Measurements from ENCODE around the gene AK5.

Gene AK5

DNA sequence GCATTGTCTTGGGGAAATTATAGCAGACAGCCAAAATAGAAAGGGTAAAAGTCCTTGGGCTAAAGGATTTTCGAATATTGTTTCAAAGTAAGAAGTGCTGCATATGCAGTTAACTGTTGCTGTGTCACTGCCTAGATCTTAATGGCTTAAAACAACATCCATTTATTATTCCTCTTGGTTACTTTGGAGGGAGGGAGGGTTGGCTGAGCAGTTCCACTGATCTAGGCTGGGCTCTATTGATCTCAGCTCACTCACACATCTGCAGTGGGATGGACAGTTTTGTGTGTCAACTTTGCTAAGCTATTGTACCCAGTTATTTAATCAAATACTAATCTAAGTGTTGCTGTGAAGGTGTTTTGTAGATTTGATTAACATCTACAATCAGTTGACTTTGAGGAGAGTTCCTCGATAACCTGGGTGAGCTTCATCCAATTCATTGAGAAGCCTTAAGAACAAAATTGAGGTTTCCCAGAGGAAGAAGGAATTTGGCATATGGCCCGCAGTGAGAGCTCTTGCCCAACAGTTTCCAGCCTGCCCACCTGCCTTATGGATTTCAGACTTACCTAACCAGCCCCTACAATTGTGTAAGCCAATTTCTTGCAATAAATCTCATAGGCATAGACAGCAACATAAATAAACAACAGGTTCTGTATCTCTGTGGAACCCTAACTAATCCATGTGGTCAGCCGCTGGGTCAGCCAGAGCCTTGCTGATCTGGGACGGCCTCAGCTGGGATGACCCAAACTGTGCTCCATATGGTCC lies 187.3 kb downstream of the AK5 start:
- Histone ChIP-seq H3K4me3 (ENCODE audit: low read depth, low read length) (no peak overlapping the region), H3K4me1 (ENCODE audit: control insufficient read depth, insufficient read depth, low read length) (no peaks in the 10 kb centered on the region), H3K9me3 (ENCODE audit: control insufficient read depth, insufficient read depth, low read depth, low read length) (no peaks in the 10 kb centered on the region), H3K36me3 (ENCODE audit: control insufficient read depth, insufficient read depth, low read length) (no peaks in the 10 kb centered on the region), H3K27ac (ENCODE audit: low read depth, low read length) (no peak overlapping the region), H3K27me3 (ENCODE audit: control insufficient read depth, insufficient read depth, low read length) (no peaks in the 10 kb centered on the region), H3K9ac (ENCODE audit: low read length) (no peak overlapping the region)

DNA sequence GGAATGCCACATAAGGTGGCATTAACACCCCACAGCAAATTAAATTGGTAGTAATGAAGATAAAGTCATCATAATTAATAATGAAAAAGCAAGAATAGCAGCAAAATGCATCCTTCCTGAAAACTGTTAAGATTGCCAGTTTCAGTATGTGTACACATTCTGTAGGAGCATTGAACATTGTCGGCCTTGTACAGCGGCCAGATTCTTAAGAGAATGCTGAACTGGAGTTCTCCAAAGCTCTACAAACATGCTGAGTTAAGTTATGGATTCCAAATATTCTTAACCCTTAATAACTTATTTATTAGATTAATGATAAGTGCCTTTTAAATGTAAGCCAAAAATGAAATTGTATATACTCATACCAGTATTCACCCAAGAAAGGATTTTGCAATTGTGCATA lies 189.9 kb downstream of the AK5 start:
- Histone ChIP-seq H3K9ac (ENCODE audit: low read length) (no peak overlapping the region), H3K27me3 (ENCODE audit: control insufficient read depth, insufficient read depth, low read length) (no peaks in the 10 kb centered on the region), H3K4me1 (ENCODE audit: control insufficient read depth, insufficient read depth, low read length) (no peaks in the 10 kb centered on the region), H3K27ac (ENCODE audit: low read depth, low read length) (no peak overlapping the region), H3K9me3 (ENCODE audit: control insufficient read depth, insufficient read depth, low read depth, low read length) (no peaks in the 10 kb centered on the region), H3K36me3 (ENCODE audit: control insufficient read depth, insufficient read depth, low read length) (no peaks in the 10 kb centered on the region), H3K4me3 (ENCODE audit: low read depth, low read length) (no peak overlapping the region)

- H3K27me3 ChIP-seq (ENCODE audit: control insufficient read depth, insufficient read depth, low read length): no peaks in the 10 kb centered on the region
- H3K4me1 ChIP-seq (ENCODE audit: control insufficient read depth, insufficient read depth, low read length): no peaks in the 10 kb centered on the region
- no peaks in the 10 kb centered on the region for H3K9me3 ChIP-seq (ENCODE audit: control insufficient read depth, insufficient read depth, low read depth, low read length)
- no peak overlapping the region for H3K4me3 ChIP-seq (ENCODE audit: low read depth, low read length)
- no peak overlapping the region for H3K9ac ChIP-seq (ENCODE audit: low read length)
- H3K27ac ChIP-seq (ENCODE audit: low read depth, low read length): no peak overlapping the region
- H3K36me3 ChIP-seq (ENCODE audit: control insufficient read depth, insufficient read depth, low read length): no peaks in the 10 kb centered on the region
These were observed 191.9 kb downstream of the AK5 start for GRCh38 chr1:77473690-77474089.

GRCh38 chr1:77475641-77476040 lies 193.8 kb downstream of the AK5 start:
- Histone ChIP-seq H3K9me3 (ENCODE audit: control insufficient read depth, insufficient read depth, low read depth, low read length) (no peaks in the 10 kb centered on the region), H3K36me3 (ENCODE audit: control insufficient read depth, insufficient read depth, low read length) (no peaks in the 10 kb centered on the region), H3K27ac (ENCODE audit: low read depth, low read length) (no peak overlapping the region), H3K27me3 (ENCODE audit: control insufficient read depth, insufficient read depth, low read length) (no peaks in the 10 kb centered on the region), H3K4me3 (ENCODE audit: low read depth, low read length) (no peak overlapping the region), H3K4me1 (ENCODE audit: control insufficient read depth, insufficient read depth, low read length) (no peaks in the 10 kb centered on the region), H3K9ac (ENCODE audit: low read length) (no peak overlapping the region)

DNA sequence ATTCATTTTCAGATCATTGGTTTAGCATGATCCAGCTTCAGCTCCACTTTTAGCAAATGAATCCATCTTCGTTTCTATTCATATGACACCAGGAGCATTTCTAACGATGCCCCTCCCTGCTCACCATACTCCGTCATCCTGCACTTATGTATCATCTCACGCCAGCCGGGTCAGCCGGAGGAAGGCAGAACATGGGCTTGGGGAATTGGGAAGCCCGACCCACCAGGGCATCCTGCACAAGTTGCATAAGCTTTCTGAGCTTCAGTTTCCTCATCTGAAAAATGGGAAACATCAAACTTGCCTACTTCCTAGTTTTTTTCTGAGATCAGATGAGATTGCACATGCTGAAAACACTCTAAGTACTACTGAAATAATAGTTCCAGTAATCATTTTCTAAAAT lies 194.7 kb downstream of the AK5 start:
- no peaks in the 10 kb centered on the region for H3K4me1 ChIP-seq (ENCODE audit: control insufficient read depth, insufficient read depth, low read length)
- H3K4me3 ChIP-seq (ENCODE audit: low read depth, low read length): no peak overlapping the region
- H3K36me3 ChIP-seq (ENCODE audit: control insufficient read depth, insufficient read depth, low read length): no peaks in the 10 kb centered on the region
- H3K27me3 ChIP-seq (ENCODE audit: control insufficient read depth, insufficient read depth, low read length): no peaks in the 10 kb centered on the region
- H3K9me3 ChIP-seq (ENCODE audit: control insufficient read depth, insufficient read depth, low read depth, low read length): no peaks in the 10 kb centered on the region
- no peak overlapping the region for H3K27ac ChIP-seq (ENCODE audit: low read depth, low read length)
- no peak overlapping the region for H3K9ac ChIP-seq (ENCODE audit: low read length)

DNA sequence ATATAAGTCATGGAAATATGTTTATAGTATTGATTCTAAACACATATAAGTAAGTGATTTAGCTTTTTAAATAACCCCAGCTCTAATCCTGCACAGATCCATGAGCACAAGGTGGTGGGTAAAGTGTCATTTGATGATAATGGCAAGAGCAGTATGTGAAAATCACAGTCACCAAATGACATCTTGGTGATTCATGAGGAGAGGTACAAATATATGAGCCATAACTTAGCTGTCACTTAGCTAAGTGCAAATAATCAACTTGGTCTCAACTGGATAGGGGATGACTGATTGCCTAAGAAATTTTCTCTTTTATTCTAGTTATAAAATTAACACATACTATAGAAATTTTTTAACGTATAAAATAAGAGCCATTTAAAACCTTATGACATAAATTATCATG lies 202.5 kb downstream of the AK5 start:
- H3K9ac ChIP-seq (ENCODE audit: low read length): no peak overlapping the region
- no peaks in the 10 kb centered on the region for H3K27me3 ChIP-seq (ENCODE audit: control insufficient read depth, insufficient read depth, low read length)
- no peaks in the 10 kb centered on the region for H3K9me3 ChIP-seq (ENCODE audit: control insufficient read depth, insufficient read depth, low read depth, low read length)
- H3K36me3 ChIP-seq (ENCODE audit: control insufficient read depth, insufficient read depth, low read length): no peaks in the 10 kb centered on the region
- H3K4me1 ChIP-seq (ENCODE audit: control insufficient read depth, insufficient read depth, low read length): no peaks in the 10 kb centered on the region
- H3K27ac ChIP-seq (ENCODE audit: low read depth, low read length): no peak overlapping the region
- H3K4me3 ChIP-seq (ENCODE audit: low read depth, low read length): no peak overlapping the region

- H3K9ac ChIP-seq (ENCODE audit: low read length): no peak overlapping the region
These were observed 203.1 kb downstream of the AK5 start for GRCh38 chr1:77484926-77485325.

DNA sequence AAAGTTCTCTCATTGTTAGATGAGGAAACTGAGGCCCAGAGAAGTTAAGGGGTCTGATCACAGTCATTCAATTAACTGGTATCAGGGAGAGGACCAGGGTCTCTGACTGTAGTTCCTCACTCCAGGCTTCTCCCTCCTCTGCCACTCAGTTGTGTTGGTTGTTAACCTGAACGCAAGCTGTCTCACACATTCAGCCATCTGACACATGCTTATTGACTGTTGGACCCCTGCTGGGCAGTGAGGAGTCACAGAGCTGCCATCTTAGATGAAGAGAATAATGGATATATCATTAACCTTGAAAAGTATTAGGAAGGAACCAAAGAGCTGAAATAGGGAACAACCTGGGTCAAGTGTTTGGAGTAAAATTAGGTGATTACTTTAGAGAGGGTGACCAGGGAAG lies 205.8 kb downstream of the AK5 start:
- Histone ChIP-seq H3K4me3 (ENCODE audit: low read depth, low read length) (no peak overlapping the region), H3K36me3 (ENCODE audit: control insufficient read depth, insufficient read depth, low read length) (no peaks in the 10 kb centered on the region), H3K9me3 (ENCODE audit: control insufficient read depth, insufficient read depth, low read depth, low read length) (no peaks in the 10 kb centered on the region), H3K9ac (ENCODE audit: low read length) (no peak overlapping the region), H3K27ac (ENCODE audit: low read depth, low read length) (no peak overlapping the region), H3K4me1 (ENCODE audit: control insufficient read depth, insufficient read depth, low read length) (peaks cover 7% of the 10 kb centered on the region; the same call in 1 of the 2 replicates), H3K27me3 (ENCODE audit: control insufficient read depth, insufficient read depth, low read length) (no peaks in the 10 kb centered on the region)

More at GRCh38 chr1:77484926-77485325, 203.1 kb downstream of the AK5 start:
- Histone ChIP-seq H3K27me3 (ENCODE audit: control insufficient read depth, insufficient read depth, low read length) (no peaks in the 10 kb centered on the region), H3K4me1 (ENCODE audit: control insufficient read depth, insufficient read depth, low read length) (peaks cover 3% of the 10 kb centered on the region; the same call in 1 of the 2 replicates), H3K36me3 (ENCODE audit: control insufficient read depth, insufficient read depth, low read length) (no peaks in the 10 kb centered on the region), H3K9me3 (ENCODE audit: control insufficient read depth, insufficient read depth, low read depth, low read length) (no peaks in the 10 kb centered on the region), H3K27ac (ENCODE audit: low read depth, low read length) (no peak overlapping the region), H3K4me3 (ENCODE audit: low read depth, low read length) (no peak overlapping the region)

DNA sequence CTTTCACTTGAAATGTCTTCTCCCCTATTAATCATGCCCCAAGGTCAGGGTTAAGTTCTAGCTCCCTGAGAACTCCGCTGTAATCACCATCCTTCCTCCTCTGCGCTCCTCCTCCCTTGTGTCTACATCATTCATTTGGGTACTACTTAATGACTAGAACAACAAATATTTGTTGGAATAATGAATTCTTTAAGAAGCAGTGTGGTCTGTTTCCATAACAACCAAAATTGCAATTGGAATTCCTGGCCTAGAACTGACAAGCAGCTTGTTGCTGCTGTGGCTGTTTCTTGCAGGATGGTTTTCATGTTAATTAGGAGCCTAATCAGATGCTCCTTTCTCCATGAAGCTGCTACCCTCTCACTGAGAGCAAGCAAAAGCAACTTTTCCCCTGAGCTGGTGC lies 208.1 kb downstream of the AK5 start:
- Histone ChIP-seq H3K36me3 (ENCODE audit: control insufficient read depth, insufficient read depth, low read length) (no peaks in the 10 kb centered on the region), H3K27ac (ENCODE audit: low read depth, low read length) (no peak overlapping the region), H3K4me1 (ENCODE audit: control insufficient read depth, insufficient read depth, low read length) (peaks cover 7% of the 10 kb centered on the region; the same call in 1 of the 2 replicates), H3K27me3 (ENCODE audit: control insufficient read depth, insufficient read depth, low read length) (no peaks in the 10 kb centered on the region), H3K9me3 (ENCODE audit: control insufficient read depth, insufficient read depth, low read depth, low read length) (no peaks in the 10 kb centered on the region), H3K4me3 (ENCODE audit: low read depth, low read length) (no peak overlapping the region), H3K9ac (ENCODE audit: low read length) (no peak overlapping the region)

- Histone ChIP-seq H3K4me3 (ENCODE audit: low read depth, low read length) (no peak overlapping the region), H3K27ac (ENCODE audit: low read depth, low read length) (no peak overlapping the region), H3K27me3 (ENCODE audit: control insufficient read depth, insufficient read depth, low read length) (no peaks in the 10 kb centered on the region), H3K4me1 (ENCODE audit: control insufficient read depth, insufficient read depth, low read length) (peaks cover 7% of the 10 kb centered on the region; the same call in 1 of the 2 replicates), H3K9me3 (ENCODE audit: control insufficient read depth, insufficient read depth, low read depth, low read length) (no peaks in the 10 kb centered on the region), H3K9ac (ENCODE audit: low read length) (no peak overlapping the region), H3K36me3 (ENCODE audit: control insufficient read depth, insufficient read depth, low read length) (no peaks in the 10 kb centered on the region)
These were observed 212.2 kb downstream of the AK5 start for GRCh38 chr1:77494026-77494425.

- Histone ChIP-seq H3K9me3 (ENCODE audit: control insufficient read depth, insufficient read depth, low read depth, low read length) (no peaks in the 10 kb centered on the region), H3K9ac (ENCODE audit: low read length) (no peak overlapping the region), H3K27ac (ENCODE audit: low read depth, low read length) (no peak overlapping the region), H3K4me3 (ENCODE audit: low read depth, low read length) (no peak overlapping the region), H3K4me1 (ENCODE audit: control insufficient read depth, insufficient read depth, low read length) (no peaks in the 10 kb centered on the region), H3K27me3 (ENCODE audit: control insufficient read depth, insufficient read depth, low read length) (no peaks in the 10 kb centered on the region), H3K36me3 (ENCODE audit: control insufficient read depth, insufficient read depth, low read length) (no peaks in the 10 kb centered on the region)
These were observed 217.1 kb downstream of the AK5 start for GRCh38 chr1:77498918-77499317.

Measured in HUES6 (cell line).